SK-N-SH (cell line): ENCODE measurements around the gene SNX32.

ENCODE experiments used
- JUND ChIP-seq: IDR thresholded peaks from 2 replicates; pipeline ENCODE4 v1.4.0; 2012
- MAX ChIP-seq: IDR thresholded peaks from 2 replicates; pipeline ENCODE4 v1.4.0; 2012; ENCODE audit warnings: low read depth
- RAD21 ChIP-seq: IDR thresholded peaks from 2 replicates; pipeline ENCODE4 v1.6.1; 2012; ENCODE audit warnings: mild to moderate bottlenecking, low read length
- RCOR1 ChIP-seq: fragments of 150-350 bp; IDR thresholded peaks from 2 replicates; pipeline ENCODE4 v1.6.1; 2017; ENCODE audit warnings: antibody characterized with exemption, low read length
- USF1 ChIP-seq: IDR thresholded peaks from 2 replicates; pipeline ENCODE4 v1.4.0; 2012; ENCODE audit warnings: low read depth, borderline replicate concordance
- ZBTB33 ChIP-seq: IDR thresholded peaks from 2 replicates; pipeline ENCODE4 v1.4.0; 2012; ENCODE audit warnings: low read depth, borderline replicate concordance
- TF ChIP-seq, protein P1 (sequence below): fragments of 200-600 bp; sonication (generic); IDR thresholded peaks from 2 replicates; pipeline ENCODE4 v1.6.1; 2017; ENCODE audit warnings: antibody characterized with exemption, mild to moderate bottlenecking, moderate library complexity
- TF ChIP-seq, protein P2 (sequence below): IDR thresholded peaks from 2 replicates; pipeline ENCODE4 v1.6.1; 2012; ENCODE audit warnings: mild to moderate bottlenecking, low read depth, low read length, moderate library complexity

GRCh38 chr11:65896034-65896999, 62.6 kb downstream of the SNX32 start:
- TF ChIP-seq MAX (no peak), RAD21 (no peak), USF1 (no peak), JUND (no peak), RCOR1 (no peak), ZBTB33 (no peak)
- TF ChIP-seq, protein P1, sequence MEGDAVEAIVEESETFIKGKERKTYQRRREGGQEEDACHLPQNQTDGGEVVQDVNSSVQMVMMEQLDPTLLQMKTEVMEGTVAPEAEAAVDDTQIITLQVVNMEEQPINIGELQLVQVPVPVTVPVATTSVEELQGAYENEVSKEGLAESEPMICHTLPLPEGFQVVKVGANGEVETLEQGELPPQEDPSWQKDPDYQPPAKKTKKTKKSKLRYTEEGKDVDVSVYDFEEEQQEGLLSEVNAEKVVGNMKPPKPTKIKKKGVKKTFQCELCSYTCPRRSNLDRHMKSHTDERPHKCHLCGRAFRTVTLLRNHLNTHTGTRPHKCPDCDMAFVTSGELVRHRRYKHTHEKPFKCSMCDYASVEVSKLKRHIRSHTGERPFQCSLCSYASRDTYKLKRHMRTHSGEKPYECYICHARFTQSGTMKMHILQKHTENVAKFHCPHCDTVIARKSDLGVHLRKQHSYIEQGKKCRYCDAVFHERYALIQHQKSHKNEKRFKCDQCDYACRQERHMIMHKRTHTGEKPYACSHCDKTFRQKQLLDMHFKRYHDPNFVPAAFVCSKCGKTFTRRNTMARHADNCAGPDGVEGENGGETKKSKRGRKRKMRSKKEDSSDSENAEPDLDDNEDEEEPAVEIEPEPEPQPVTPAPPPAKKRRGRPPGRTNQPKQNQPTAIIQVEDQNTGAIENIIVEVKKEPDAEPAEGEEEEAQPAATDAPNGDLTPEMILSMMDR: no peak
- TF ChIP-seq, protein P2, sequence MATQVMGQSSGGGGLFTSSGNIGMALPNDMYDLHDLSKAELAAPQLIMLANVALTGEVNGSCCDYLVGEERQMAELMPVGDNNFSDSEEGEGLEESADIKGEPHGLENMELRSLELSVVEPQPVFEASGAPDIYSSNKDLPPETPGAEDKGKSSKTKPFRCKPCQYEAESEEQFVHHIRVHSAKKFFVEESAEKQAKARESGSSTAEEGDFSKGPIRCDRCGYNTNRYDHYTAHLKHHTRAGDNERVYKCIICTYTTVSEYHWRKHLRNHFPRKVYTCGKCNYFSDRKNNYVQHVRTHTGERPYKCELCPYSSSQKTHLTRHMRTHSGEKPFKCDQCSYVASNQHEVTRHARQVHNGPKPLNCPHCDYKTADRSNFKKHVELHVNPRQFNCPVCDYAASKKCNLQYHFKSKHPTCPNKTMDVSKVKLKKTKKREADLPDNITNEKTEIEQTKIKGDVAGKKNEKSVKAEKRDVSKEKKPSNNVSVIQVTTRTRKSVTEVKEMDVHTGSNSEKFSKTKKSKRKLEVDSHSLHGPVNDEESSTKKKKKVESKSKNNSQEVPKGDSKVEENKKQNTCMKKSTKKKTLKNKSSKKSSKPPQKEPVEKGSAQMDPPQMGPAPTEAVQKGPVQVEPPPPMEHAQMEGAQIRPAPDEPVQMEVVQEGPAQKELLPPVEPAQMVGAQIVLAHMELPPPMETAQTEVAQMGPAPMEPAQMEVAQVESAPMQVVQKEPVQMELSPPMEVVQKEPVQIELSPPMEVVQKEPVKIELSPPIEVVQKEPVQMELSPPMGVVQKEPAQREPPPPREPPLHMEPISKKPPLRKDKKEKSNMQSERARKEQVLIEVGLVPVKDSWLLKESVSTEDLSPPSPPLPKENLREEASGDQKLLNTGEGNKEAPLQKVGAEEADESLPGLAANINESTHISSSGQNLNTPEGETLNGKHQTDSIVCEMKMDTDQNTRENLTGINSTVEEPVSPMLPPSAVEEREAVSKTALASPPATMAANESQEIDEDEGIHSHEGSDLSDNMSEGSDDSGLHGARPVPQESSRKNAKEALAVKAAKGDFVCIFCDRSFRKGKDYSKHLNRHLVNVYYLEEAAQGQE: no peak
